ENCODE data around the gene ANKRD42.
"Not testable (repeated sequence)": the region's sequence is repeated elsewhere in the genome, so short reads cannot be mapped to it uniquely, and the experiment has no call there.

Gene ANKRD42

DNA sequence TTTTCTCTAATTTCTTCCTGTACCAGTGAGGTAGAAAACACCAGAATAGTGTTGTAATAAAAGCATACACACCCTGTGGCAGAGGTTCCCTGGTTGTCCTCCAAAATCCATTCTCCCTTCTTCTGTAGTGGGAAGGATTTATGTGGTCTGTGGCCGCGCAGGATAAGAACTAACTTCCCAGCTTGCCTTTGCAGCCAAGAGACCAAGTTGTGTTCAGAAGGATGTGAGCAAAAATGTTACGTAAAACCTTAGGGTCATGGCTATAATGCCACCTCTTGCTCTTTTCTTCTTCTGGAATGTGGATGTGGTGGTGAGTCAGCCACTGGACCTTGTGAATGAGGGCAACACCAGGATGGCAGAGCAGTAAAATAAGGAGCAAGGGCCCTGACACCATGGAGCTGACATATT lies 64.3 kb downstream of the ANKRD42 start:
- Histone ChIP-seq H3K4me3 (ENCODE audit: insufficient read depth in 1 of 2, low read depth in 1 of 2, low read length in 2 of 2) (no peak overlapping the region), H3K9ac (ENCODE audit: low read length) (no peak overlapping the region), H3K79me1 (replicated peaks; ENCODE audit: low read length, poor library complexity, severe bottlenecking) (peaks cover 5% of the 10 kb centered on the region), H3K4ac (ENCODE audit: low read depth in 1 of 2, low read length in 2 of 2) (no peak overlapping the region), H3K9me3 (ENCODE audit: control insufficient read depth, low read length) (no peaks in the 10 kb centered on the region), H4K91ac (ENCODE audit: low read length) (no peak overlapping the region), H3K36me3 (ENCODE audit: control insufficient read depth in 1 of 2, insufficient read depth in 2 of 2, low read depth in 1 of 2, low read length in 2 of 2) (peaks cover 4 to 66% of the 10 kb centered on the region in 2 experiments), H2AFZ (ENCODE audit: low read depth, low read length) (no peak overlapping the region), H3K27me3 (ENCODE audit: control insufficient read depth in 1 of 2, insufficient read depth in 1 of 2, low read length in 2 of 2) (no peaks in the 10 kb centered on the region), H3K14ac (ENCODE audit: low read length in 2 of 2) (no peak overlapping the region), H2AK5ac (ENCODE audit: low read length, severe bottlenecking) (no peak overlapping the region), H4K8ac (ENCODE audit: low read length) (no peak overlapping the region), H3K27ac (ENCODE audit: low read length, poor library complexity, severe bottlenecking) (peak overlapping the region; percentile 39), H2BK5ac (ENCODE audit: low read depth, low read length, poor library complexity, severe bottlenecking) (no peak overlapping the region), H2BK12ac (ENCODE audit: low read length in 2 of 2) (no peak overlapping the region), H3K23ac (ENCODE audit: low read length in 2 of 2) (no peak overlapping the region), H3K4me1 (ENCODE audit: control insufficient read depth, insufficient read depth, low read depth, low read length) (peaks cover 3% of the 10 kb centered on the region), H2BK15ac (ENCODE audit: low read depth, poor library complexity, severe bottlenecking) (no peak overlapping the region), H2BK120ac (ENCODE audit: low read depth, low read length) (no peak overlapping the region), H3K18ac (ENCODE audit: low read depth in 1 of 2, low read length in 2 of 2) (no peak overlapping the region), H3K4me2 (ENCODE audit: low read length, poor library complexity, severe bottlenecking) (no peak overlapping the region)
- peak; percentile 87 for DNase-seq
- 0% methylated on average over 3 of the region's 3 CpGs for WGBS

DNA sequence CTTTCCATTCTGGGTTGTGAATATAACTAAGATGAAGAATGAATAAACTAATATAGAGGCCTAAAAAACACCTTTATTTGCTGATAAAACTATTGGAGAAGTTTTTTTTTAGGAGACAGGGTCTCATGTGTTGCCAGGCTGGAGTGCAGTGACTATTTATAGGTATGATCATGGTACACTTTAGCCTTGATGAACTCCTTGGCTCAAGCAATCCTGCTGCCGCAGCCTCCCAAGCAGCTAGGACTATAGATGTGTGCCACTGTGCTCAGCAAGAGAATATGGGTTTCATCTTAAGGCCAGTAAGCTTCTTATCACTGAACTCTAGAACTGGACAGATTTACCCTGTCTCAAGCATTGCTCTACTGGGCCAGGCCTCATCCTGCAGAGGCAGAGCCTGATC lies 66.0 kb downstream of the ANKRD42 start:
- Histone ChIP-seq H3K23ac (ENCODE audit: low read length in 2 of 2) (no peak overlapping the region), H3K9ac (ENCODE audit: low read length) (no peak overlapping the region), H3K9me3 (ENCODE audit: control insufficient read depth, low read length) (no peaks in the 10 kb centered on the region), H3K27me3 (ENCODE audit: control insufficient read depth in 1 of 2, insufficient read depth in 1 of 2, low read length in 2 of 2) (no peaks in the 10 kb centered on the region), H2BK15ac (ENCODE audit: low read depth, poor library complexity, severe bottlenecking) (no peak overlapping the region), H3K36me3 (ENCODE audit: control insufficient read depth in 1 of 2, insufficient read depth in 2 of 2, low read depth in 1 of 2, low read length in 2 of 2) (peaks cover 4 to 82% of the 10 kb centered on the region in 2 experiments), H3K4me3 (ENCODE audit: insufficient read depth in 1 of 2, low read depth in 1 of 2, low read length in 2 of 2) (no peak overlapping the region), H2BK5ac (ENCODE audit: low read depth, low read length, poor library complexity, severe bottlenecking) (no peak overlapping the region), H2BK120ac (ENCODE audit: low read depth, low read length) (no peak overlapping the region), H4K91ac (ENCODE audit: low read length) (no peak overlapping the region), H3K4ac (ENCODE audit: low read depth in 1 of 2, low read length in 2 of 2) (no peak overlapping the region), H2BK12ac (ENCODE audit: low read length in 2 of 2) (no peak overlapping the region), H3K14ac (ENCODE audit: low read length in 2 of 2) (no peak overlapping the region), H3K4me2 (ENCODE audit: low read length, poor library complexity, severe bottlenecking) (no peak overlapping the region), H3K18ac (ENCODE audit: low read depth in 1 of 2, low read length in 2 of 2) (no peak overlapping the region), H3K4me1 (ENCODE audit: control insufficient read depth, insufficient read depth, low read depth, low read length) (peaks cover 3% of the 10 kb centered on the region), H2AFZ (ENCODE audit: low read depth, low read length) (no peak overlapping the region), H4K8ac (ENCODE audit: low read length) (no peak overlapping the region), H3K79me1 (replicated peaks; ENCODE audit: low read length, poor library complexity, severe bottlenecking) (peaks cover 9% of the 10 kb centered on the region), H3K27ac (ENCODE audit: low read length, poor library complexity, severe bottlenecking) (no peak overlapping the region), H2AK5ac (ENCODE audit: low read length, severe bottlenecking) (no peak overlapping the region)
- WGBS, result 100% methylated on average over 1 of the region's 1 CpG
- no peak for DNase-seq

DNA sequence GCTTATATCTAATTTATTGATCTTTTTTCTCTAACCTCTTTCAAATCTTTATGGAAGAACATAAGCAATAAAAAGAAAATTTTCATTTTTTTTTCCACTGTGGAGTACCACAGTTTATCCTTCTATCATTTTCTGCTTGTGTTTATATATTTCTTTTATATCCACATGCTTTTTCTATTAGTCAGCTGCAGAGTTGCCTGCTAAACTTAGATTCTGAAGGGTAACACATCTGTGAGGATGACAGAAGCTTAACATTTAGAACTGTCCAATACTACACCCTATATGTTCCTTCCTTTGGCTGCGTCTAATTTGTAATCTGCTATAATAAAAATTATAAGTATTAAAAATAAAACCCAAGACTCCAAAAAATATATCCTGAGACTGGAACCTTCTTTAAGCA lies 71.8 kb downstream of the ANKRD42 start:
- Histone ChIP-seq H3K18ac (ENCODE audit: low read depth in 1 of 2, low read length in 2 of 2) (no peak overlapping the region), H3K79me1 (replicated peaks; ENCODE audit: low read length, poor library complexity, severe bottlenecking) (peaks cover 10% of the 10 kb centered on the region), H3K27me3 (ENCODE audit: control insufficient read depth in 1 of 2, insufficient read depth in 1 of 2, low read length in 2 of 2) (no peaks in the 10 kb centered on the region), H2BK5ac (ENCODE audit: low read depth, low read length, poor library complexity, severe bottlenecking) (no peak overlapping the region), H3K23ac (ENCODE audit: low read length in 2 of 2) (no peak overlapping the region), H3K36me3 (ENCODE audit: control insufficient read depth in 1 of 2, insufficient read depth in 2 of 2, low read depth in 1 of 2, low read length in 2 of 2) (peaks cover 8 to 60% of the 10 kb centered on the region in 2 experiments), H4K8ac (ENCODE audit: low read length) (no peak overlapping the region), H4K91ac (ENCODE audit: low read length) (no peak overlapping the region), H2BK15ac (ENCODE audit: low read depth, poor library complexity, severe bottlenecking) (no peak overlapping the region), H2AK5ac (ENCODE audit: low read length, severe bottlenecking) (no peak overlapping the region), H3K9ac (ENCODE audit: low read length) (no peak overlapping the region), H2AFZ (ENCODE audit: low read depth, low read length) (no peak overlapping the region), H3K4ac (ENCODE audit: low read depth in 1 of 2, low read length in 2 of 2) (no peak overlapping the region), H3K4me1 (ENCODE audit: control insufficient read depth, insufficient read depth, low read depth, low read length) (no peaks in the 10 kb centered on the region), H3K9me3 (ENCODE audit: control insufficient read depth, low read length) (no peaks in the 10 kb centered on the region), H2BK120ac (ENCODE audit: low read depth, low read length) (no peak overlapping the region), H3K14ac (ENCODE audit: low read length in 2 of 2) (no peak overlapping the region), H3K4me3 (ENCODE audit: insufficient read depth in 1 of 2, low read depth in 1 of 2, low read length in 2 of 2) (no peak overlapping the region), H3K4me2 (ENCODE audit: low read length, poor library complexity, severe bottlenecking) (no peak overlapping the region), H3K27ac (ENCODE audit: low read length, poor library complexity, severe bottlenecking) (no peak overlapping the region), H2BK12ac (ENCODE audit: low read length in 2 of 2) (no peak overlapping the region)
- no peak for DNase-seq
- WGBS, result no CpG with 5 or more reads among the region's 1 CpG

GRCh38 chr11:83269080-83269479 lies 75.6 kb downstream of the ANKRD42 start:
- H3K14ac ChIP-seq (ENCODE audit: low read length in 2 of 2); H2BK12ac ChIP-seq (ENCODE audit: low read length in 2 of 2); H3K9me3 ChIP-seq (ENCODE audit: control insufficient read depth, low read length); DNase-seq; H3K18ac ChIP-seq (ENCODE audit: low read depth in 1 of 2, low read length in 2 of 2); H3K4me1 ChIP-seq (ENCODE audit: control insufficient read depth, insufficient read depth, low read depth, low read length); H3K4me3 ChIP-seq (ENCODE audit: insufficient read depth in 1 of 2, low read depth in 1 of 2, low read length in 2 of 2); H2BK120ac ChIP-seq (ENCODE audit: low read depth, low read length); H2AK5ac ChIP-seq (ENCODE audit: low read length, severe bottlenecking); H3K27me3 ChIP-seq (ENCODE audit: control insufficient read depth in 1 of 2, insufficient read depth in 1 of 2, low read length in 2 of 2); H3K4ac ChIP-seq (ENCODE audit: low read depth in 1 of 2, low read length in 2 of 2); H2BK5ac ChIP-seq (ENCODE audit: low read depth, low read length, poor library complexity, severe bottlenecking); H3K9ac ChIP-seq (ENCODE audit: low read length); H3K27ac ChIP-seq (ENCODE audit: low read length, poor library complexity, severe bottlenecking); H3K23ac ChIP-seq (ENCODE audit: low read length in 2 of 2); H2AFZ ChIP-seq (ENCODE audit: low read depth, low read length); H2BK15ac ChIP-seq (ENCODE audit: low read depth, poor library complexity, severe bottlenecking); H4K91ac ChIP-seq (ENCODE audit: low read length); H3K79me1 ChIP-seq (replicated peaks; ENCODE audit: low read length, poor library complexity, severe bottlenecking); H4K8ac ChIP-seq (ENCODE audit: low read length); H3K4me2 ChIP-seq (ENCODE audit: low read length, poor library complexity, severe bottlenecking): not testable (repeated sequence)
- WGBS, result no CpG with 5 or more reads among the region's 2 CpGs
- H3K36me3 ChIP-seq (ENCODE audit: control insufficient read depth in 1 of 2, insufficient read depth in 2 of 2, low read depth in 1 of 2, low read length in 2 of 2), result peaks cover 11 to 46% of the 10 kb centered on the region in 2 experiments
